ENCODE data around the gene TSPAN7.
A peak's percentile ranks its signal among the peaks of the same experiment; 100 is the strongest.

TSPAN7 gene

GRCh38 chrX:38548508-38548907 is 12.8 kb upstream of the TSPAN7 start:
- Histone ChIP-seq H3K9me3 (replicated peaks in 1 of 11) (peaks cover 0 to 10% (median 0%) of the 10 kb centered on the region in 11 experiments; a peak in 3 of 22 replicates), H3K4me2 (no peak overlapping the region), H3K36me3 (no peaks in the 10 kb centered on the region), H3K27me3 (no peaks in the 10 kb centered on the region), H3K4me1 (no peaks in the 10 kb centered on the region), H3K27ac (no peak overlapping the region), H3K9ac (no peak overlapping the region), H4K20me1 (no peaks in the 10 kb centered on the region), H3K4me3 (no peak overlapping the region)
- no peak for TF ChIP-seq Cebpa-rat (IDR thresholded peaks at IDR 0.05)

GRCh38 chrX:38552721-38553120 is 8.6 kb upstream of the TSPAN7 start:
- TF ChIP-seq Cebpa-rat (IDR thresholded peaks at IDR 0.05), result no peak
- H3K27me3 ChIP-seq, result no peaks in the 10 kb centered on the region

GRCh38 chrX:38558686-38559085 is 2.7 kb upstream of the TSPAN7 start:
- no peaks in the 10 kb centered on the region for H4K20me1 ChIP-seq
- no peak overlapping the region for H3K27ac ChIP-seq
- peak overlapping the region in 1 of 11 experiments; percentile 23; a peak in 1 of 22 replicates for H3K4me2 ChIP-seq
- H3K4me1 ChIP-seq, result peaks cover 0 to 11% (median 7%) of the 10 kb centered on the region in 10 experiments; a peak in 12 of 20 replicates
- H3K9ac ChIP-seq, result no peak overlapping the region
- no peaks in the 10 kb centered on the region for H3K36me3 ChIP-seq
- no peak for TF ChIP-seq Cebpa-rat (IDR thresholded peaks at IDR 0.05)
- H3K9me3 ChIP-seq (replicated peaks in 1 of 11), result no peaks in the 10 kb centered on the region
- H3K4me3 ChIP-seq, result no peak overlapping the region
- H3K27me3 ChIP-seq, result no peaks in the 10 kb centered on the region; a peak in 1 of 22 replicates

More at GRCh38 chrX:38552721-38553120, 8.6 kb upstream of the TSPAN7 start:
- no peak overlapping the region for H3K4me3 ChIP-seq
- peaks cover 0 to 10% (median 0%) of the 10 kb centered on the region in 11 experiments; a peak in 3 of 22 replicates for H3K9me3 ChIP-seq (replicated peaks in 1 of 11)
- H3K27ac ChIP-seq, result no peak overlapping the region
- H3K36me3 ChIP-seq, result no peaks in the 10 kb centered on the region
- H3K4me1 ChIP-seq, result no peaks in the 10 kb centered on the region
- no peaks in the 10 kb centered on the region for H4K20me1 ChIP-seq
- no peak overlapping the region for H3K4me2 ChIP-seq
- H3K9ac ChIP-seq, result no peak overlapping the region

GRCh38 chrX:38560776-38561125 is 591 bp upstream of the TSPAN7 start:
- H3K4me2 ChIP-seq, result peak overlapping the region; percentile 76 to 90 (median 81)

GRCh38 chrX:38561951-38562719 is 793 bp downstream of the TSPAN7 start:
- H3K9ac ChIP-seq, result peak overlapping the region in 4 of 11 experiments; percentile 43 to 63 (median 49); a peak in 3 of 22 replicates
- peak overlapping the region; percentile 58 to 77 (median 69) for H3K4me2 ChIP-seq

More at GRCh38 chrX:38560776-38561125, 591 bp upstream of the TSPAN7 start:
- Histone ChIP-seq H3K27me3 (no peaks in the 10 kb centered on the region; a peak in 1 of 22 replicates), H3K27ac (peak overlapping the region in 1 of 11 experiments; percentile 22; a peak in 1 of 22 replicates), H3K4me3 (peak overlapping the region; percentile 49 to 69 (median 56)), H4K20me1 (no peaks in the 10 kb centered on the region), H3K4me1 (peaks cover 0 to 11% (median 7%) of the 10 kb centered on the region in 10 experiments; a peak in 12 of 20 replicates), H3K9me3 (replicated peaks in 1 of 11) (no peaks in the 10 kb centered on the region), H3K36me3 (no peaks in the 10 kb centered on the region), H3K9ac (peak overlapping the region; percentile 36 to 66 (median 58); a peak in 18 of 22 replicates)
- no peak for TF ChIP-seq Cebpa-rat (IDR thresholded peaks at IDR 0.05)

GRCh38 chrX:38563030-38563429 is 1.7 kb downstream of the TSPAN7 start:
- H3K9me3 ChIP-seq (replicated peaks in 1 of 11), result no peaks in the 10 kb centered on the region
- no peaks in the 10 kb centered on the region for H4K20me1 ChIP-seq
- no peak overlapping the region for H3K4me2 ChIP-seq
- H3K36me3 ChIP-seq, result no peaks in the 10 kb centered on the region
- H3K27ac ChIP-seq, result no peak overlapping the region
- no peak overlapping the region for H3K4me3 ChIP-seq
- no peaks in the 10 kb centered on the region; a peak in 1 of 22 replicates for H3K27me3 ChIP-seq
- no peak for TF ChIP-seq Cebpa-rat (IDR thresholded peaks at IDR 0.05)
- peaks cover 0 to 11% (median 7%) of the 10 kb centered on the region in 10 experiments; a peak in 12 of 20 replicates for H3K4me1 ChIP-seq
- no peak overlapping the region for H3K9ac ChIP-seq

More at GRCh38 chrX:38561951-38562719, 793 bp downstream of the TSPAN7 start:
- H3K27me3 ChIP-seq, result no peaks in the 10 kb centered on the region; a peak in 1 of 22 replicates
- no peak overlapping the region for H3K27ac ChIP-seq
- no peaks in the 10 kb centered on the region for H4K20me1 ChIP-seq
- H3K9me3 ChIP-seq (replicated peaks in 1 of 11), result no peaks in the 10 kb centered on the region
- no peaks in the 10 kb centered on the region for H3K36me3 ChIP-seq
- no peak for TF ChIP-seq Cebpa-rat (IDR thresholded peaks at IDR 0.05)
- H3K4me3 ChIP-seq, result peak overlapping the region; percentile 49 to 63 (median 58); a peak in 18 of 20 replicates
- H3K4me1 ChIP-seq, result peaks cover 0 to 11% (median 7%) of the 10 kb centered on the region in 10 experiments; a peak in 12 of 20 replicates

GRCh38 chrX:38570396-38570795 is 9.1 kb downstream of the TSPAN7 start:
- Histone ChIP-seq H3K27me3 (no peaks in the 10 kb centered on the region), H4K20me1 (no peaks in the 10 kb centered on the region), H3K4me1 (no peaks in the 10 kb centered on the region), H3K9me3 (replicated peaks in 1 of 11) (peaks cover 0 to 12% (median 0%) of the 10 kb centered on the region in 11 experiments; a peak in 3 of 22 replicates), H3K4me3 (no peak overlapping the region), H3K9ac (no peak overlapping the region), H3K27ac (no peak overlapping the region), H3K4me2 (no peak overlapping the region), H3K36me3 (no peaks in the 10 kb centered on the region)
- TF ChIP-seq Cebpa-rat (IDR thresholded peaks at IDR 0.05), result no peak

- H3K9me3 ChIP-seq (replicated peaks in 1 of 11), result peaks cover 0 to 12% (median 0%) of the 10 kb centered on the region in 11 experiments; a peak in 3 of 22 replicates
- no peak overlapping the region for H3K4me2 ChIP-seq
- H4K20me1 ChIP-seq, result no peaks in the 10 kb centered on the region
- H3K27ac ChIP-seq, result no peak overlapping the region
- no peak overlapping the region for H3K9ac ChIP-seq
- TF ChIP-seq Cebpa-rat (IDR thresholded peaks at IDR 0.05), result no peak
- H3K36me3 ChIP-seq, result no peaks in the 10 kb centered on the region
- no peaks in the 10 kb centered on the region for H3K4me1 ChIP-seq
- H3K27me3 ChIP-seq, result no peaks in the 10 kb centered on the region
- no peak overlapping the region for H3K4me3 ChIP-seq
Measured at GRCh38 chrX:38571058-38571457, 9.7 kb downstream of the TSPAN7 start.

- H3K4me2 ChIP-seq, result no peak overlapping the region
- no peaks in the 10 kb centered on the region for H3K9me3 ChIP-seq (replicated peaks in 1 of 11)
- no peaks in the 10 kb centered on the region for H3K4me1 ChIP-seq
- H4K20me1 ChIP-seq, result no peaks in the 10 kb centered on the region
- H3K27me3 ChIP-seq, result no peaks in the 10 kb centered on the region
- TF ChIP-seq Cebpa-rat (IDR thresholded peaks at IDR 0.05), result no peak
- H3K9ac ChIP-seq, result no peak overlapping the region
- H3K36me3 ChIP-seq, result no peaks in the 10 kb centered on the region
- no peak overlapping the region for H3K4me3 ChIP-seq
- no peak overlapping the region for H3K27ac ChIP-seq
Measured at GRCh38 chrX:38574858-38575257, 13.5 kb downstream of the TSPAN7 start.
